Peyer's patch (tissue), 4 donors: ENCODE measurements around the gene CACNG1.

Experiments used
- CTCF ChIP-seq, 6 experiments: fragments of 450-650 bp in 4 of 6; fragments of 200-600 bp in 2 of 6; sonication (generic) in 1 of 6; IDR thresholded peaks; one replicate each; pipeline ENCODE4 v1.5.1; 2017 to 2019; ENCODE audit warnings: antibody characterized with exemption in 6 of 6, mild to moderate bottlenecking in 3 of 6, moderate library complexity in 1 of 6
- POLR2A ChIP-seq, 2 donors: fragments of 450-650 bp; IDR thresholded peaks; one replicate each; pipeline ENCODE4 v1.5.1; 2017; ENCODE audit warnings: antibody characterized with exemption in 2 of 2, mild to moderate bottlenecking in 2 of 2, moderate library complexity in 2 of 2

GRCh38 chr17:67022451-67022810, 21.9 kb upstream of the CACNG1 start:
- TF ChIP-seq POLR2A (IDR thresholded peaks at IDR 0.05) (no peak), CTCF (IDR thresholded peaks at IDR 0.05) (no peak)
